NB4 (cell line): Measurements from ENCODE around the gene LEKR1.

ENCODE experiments used
- DNase-seq: peaks from one replicate; pipeline ENCODE4 v3.0.0; 2010; ENCODE audit warnings: low read depth
- H3K4me3 ChIP-seq: one replicate; pipeline ENCODE4 v1.5.1; 2011; ENCODE audit warnings: mild to moderate bottlenecking, low read depth, low read length, moderate library complexity
- CTCF ChIP-seq: IDR thresholded peaks from one replicate; pipeline ENCODE4 v1.5.1; 2012; ENCODE audit warnings: low read depth, low read length
- MAX ChIP-seq: IDR thresholded peaks from 2 replicates; pipeline ENCODE4 v1.6.1; 2011; ENCODE audit warnings: low read depth, low read length
- MYC ChIP-seq: IDR thresholded peaks from 2 replicates; pipeline ENCODE4 v1.6.1; 2011; ENCODE audit warnings: low read depth, low read length
- POLR2A ChIP-seq: IDR thresholded peaks from 2 replicates; pipeline ENCODE4 v1.6.1; 2011; ENCODE audit warnings: mild to moderate bottlenecking; ENCODE audit not compliant: insufficient read length; ENCODE audit errors: extremely low read depth

Gene LEKR1

GRCh38 chr3:156836701-156837100, 10.5 kb downstream of the LEKR1 start:
- TF ChIP-seq CTCF, result no peak
- no peak for TF ChIP-seq MYC
- no peak for TF ChIP-seq POLR2A
- no peak for TF ChIP-seq MAX
- DNase-seq, result no peak
- no peak overlapping the region for H3K4me3 ChIP-seq

GRCh38 chr3:156837115-156837514, 11.0 kb downstream of the LEKR1 start:
- DNase-seq, result no peak
- H3K4me3 ChIP-seq, result no peak overlapping the region
- no peak for TF ChIP-seq CTCF
- no peak for TF ChIP-seq MYC
- TF ChIP-seq POLR2A, result no peak
- no peak for TF ChIP-seq MAX

DNA sequence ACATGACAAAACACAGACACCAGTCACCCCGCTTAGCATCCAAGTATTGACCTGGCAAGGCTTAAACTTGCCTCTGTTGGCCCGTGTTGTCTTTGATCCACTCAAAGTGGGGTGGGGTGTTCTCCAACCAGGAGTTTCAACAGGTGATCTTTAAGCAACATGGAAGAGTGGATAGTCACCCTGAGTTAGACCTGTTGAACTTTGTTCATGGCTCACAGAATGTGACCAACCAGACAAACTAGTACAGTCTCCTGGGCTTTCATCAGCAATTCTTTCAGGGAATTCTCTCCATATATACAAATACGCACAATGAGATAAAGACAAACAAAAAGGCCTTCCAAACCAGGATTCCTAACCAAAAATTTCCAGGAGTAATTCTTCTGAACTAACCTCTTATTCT, 11.9 kb downstream of the LEKR1 start:
- no peak overlapping the region for H3K4me3 ChIP-seq
- TF ChIP-seq POLR2A (no peak), MAX (no peak), MYC (no peak), CTCF (no peak)
- no peak for DNase-seq

- no peak for TF ChIP-seq MAX
- no peak for TF ChIP-seq POLR2A
- TF ChIP-seq CTCF, result no peak
- no peak for TF ChIP-seq MYC
- DNase-seq, result no peak
- no peak overlapping the region for H3K4me3 ChIP-seq
These were observed 14.9 kb downstream of the LEKR1 start for GRCh38 chr3:156840826-156841689.

DNA sequence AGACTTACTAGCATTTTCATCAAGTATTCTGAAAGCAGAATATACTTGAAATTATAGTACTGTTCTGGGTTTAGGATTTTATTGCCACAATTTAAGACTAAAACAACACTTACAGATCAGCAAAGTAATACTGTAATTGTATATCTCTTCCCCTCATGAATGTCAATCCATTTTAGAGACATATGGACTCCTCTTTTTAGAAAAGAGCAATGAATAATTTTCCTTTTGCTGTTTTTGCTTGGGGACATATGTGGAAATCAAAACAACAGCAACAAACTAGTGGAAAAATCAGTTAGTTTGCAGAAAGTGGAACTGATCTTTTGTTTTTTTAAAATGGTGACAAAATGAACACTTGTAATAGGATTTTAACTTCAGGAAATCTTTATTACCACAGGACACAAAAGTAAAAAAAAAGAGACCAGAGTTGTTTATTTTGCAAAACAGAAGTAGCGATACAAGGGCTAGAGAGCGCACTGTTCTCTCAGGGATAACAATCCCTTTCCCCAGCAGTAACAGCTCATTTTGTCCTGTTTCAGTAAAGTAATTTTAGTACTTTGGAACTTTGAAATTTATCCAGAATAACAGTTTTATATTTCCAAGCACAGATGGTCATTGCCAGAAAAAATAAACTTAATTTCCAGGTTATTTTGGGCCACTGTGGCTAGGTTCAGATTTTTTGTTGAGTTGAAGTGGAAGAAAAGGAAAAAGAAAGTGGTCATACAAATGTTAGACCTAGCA, 17.1 kb downstream of the LEKR1 start:
- H3K4me3 ChIP-seq, result no peak overlapping the region
- no peak for DNase-seq
- TF ChIP-seq MAX (no peak), MYC (no peak), CTCF (no peak), POLR2A (no peak)
